IMR-90 (cell line): Measurements from ENCODE around the gene FKBP10. TPM values are rescaled to one million over a fixed set of nuclear protein-coding genes. Genes with fewer than 3 reads are reported as not detected.

ENCODE experiments used
- ATAC-seq: fragments of 200-7000 bp; cut with Tn5 transposase; 2 replicates; pipeline ENCODE4 v1.9.1; 2020; ENCODE audit warnings: low read depth, mild to moderate bottlenecking, moderate library complexity
- BruUV-seq: library from RNA; stranded (reverse); fragments of 400-500 nt; replicated peaks from 2 replicates; lab custom pipeline; 2021; lab: Mats Ljungman, UMichigan
- CTCF ChIA-PET: fragments of 300-600 bp; formaldehyde crosslinking; extraction: SDS; loops from one replicate; lab custom pipeline; 2021; ENCODE audit warnings: antibody characterized with exemption; lab: Yijun Ruan, JAX
- POLR2A ChIA-PET: fragments of 300-600 bp; sonication (Branson Sonifier 250); formaldehyde crosslinking; loops from one replicate; lab custom pipeline; 2022; ENCODE audit warnings: antibody characterized with exemption; ENCODE audit not compliant: unreplicated experiment; lab: Charles Lee
- DNase-seq: peaks from one replicate; pipeline ENCODE4 v3.0.0; 2013
- H2AFZ ChIP-seq: replicated peaks from 2 replicates; pipeline ENCODE3; 2013; ENCODE audit warnings: low read length, mild to moderate bottlenecking; ENCODE audit not compliant: poor library complexity
- H2AK5ac ChIP-seq: 2 replicates; pipeline ENCODE4 v1.6.1; 2013; ENCODE audit warnings: low read depth, low read length, inconsistent platforms
- H2AK9ac ChIP-seq: replicated peaks from 2 replicates; pipeline ENCODE3; 2013; ENCODE audit warnings: mild to moderate bottlenecking, low read depth, low read length, moderate library complexity; ENCODE audit not compliant: poor library complexity
- H2BK120ac ChIP-seq: 2 replicates; pipeline ENCODE4 v1.6.1; 2013; ENCODE audit warnings: low read depth, low read length, inconsistent platforms
- H2BK15ac ChIP-seq: 3 replicates; pipeline ENCODE4 v1.6.1; 2013; ENCODE audit warnings: low read depth, low read length, inconsistent platforms
- H2BK20ac ChIP-seq: 2 replicates; pipeline ENCODE4 v1.6.1; 2013; ENCODE audit warnings: low read depth, mild to moderate bottlenecking, inconsistent platforms, low read length, moderate library complexity
- H2BK5ac ChIP-seq: 2 replicates; pipeline ENCODE4 v1.6.1; 2013; ENCODE audit warnings: mild to moderate bottlenecking, low read depth, low read length, inconsistent platforms; ENCODE audit not compliant: poor library complexity, severe bottlenecking
- H3K14ac ChIP-seq: replicated peaks from 2 replicates; pipeline ENCODE4 v1.6.1; 2013; ENCODE audit warnings: low read depth, low read length, inconsistent platforms
- H3K18ac ChIP-seq: 2 replicates; pipeline ENCODE4 v1.6.1; 2013; ENCODE audit warnings: low read depth, low read length, control low read depth
- H3K23ac ChIP-seq: 2 replicates; pipeline ENCODE4 v1.6.1; 2013; ENCODE audit warnings: low read depth, low read length, inconsistent platforms
- H3K27ac ChIP-seq: 2 replicates; pipeline ENCODE4 v1.5.1; 2013; ENCODE audit warnings: mild to moderate bottlenecking, control low read depth, low read length; ENCODE audit not compliant: insufficient read depth
- H3K27me3 ChIP-seq: 2 replicates; pipeline ENCODE4 v1.6.1; 2013; ENCODE audit warnings: low read length; ENCODE audit not compliant: control insufficient read depth, insufficient read depth
- H3K36me3 ChIP-seq: 2 replicates; pipeline ENCODE4 v1.6.1; 2013; ENCODE audit warnings: low read length, mixed read lengths; ENCODE audit not compliant: control insufficient read depth, insufficient read depth
- H3K4ac ChIP-seq: 2 replicates; pipeline ENCODE4 v1.6.1; 2013; ENCODE audit warnings: low read depth, low read length, inconsistent platforms
- H3K4me1 ChIP-seq: 2 replicates; pipeline ENCODE4 v1.6.1; 2013; ENCODE audit warnings: low read length, mixed read lengths; ENCODE audit not compliant: control insufficient read depth, insufficient read depth
- H3K4me2 ChIP-seq: 2 replicates; pipeline ENCODE4 v1.6.1; 2013; ENCODE audit warnings: low read depth, mild to moderate bottlenecking, control low read depth, low read length, moderate library complexity
- H3K4me3 ChIP-seq: 2 replicates; pipeline ENCODE4 v1.5.1; 2013; ENCODE audit warnings: low read depth, mild to moderate bottlenecking, control low read depth, low read length, moderate library complexity; ENCODE audit not compliant: insufficient read depth
- H3K56ac ChIP-seq: 2 replicates; pipeline ENCODE4 v1.6.1; 2013; ENCODE audit warnings: low read length, inconsistent platforms; ENCODE audit not compliant: insufficient read depth; ENCODE audit errors: extremely low read depth
- H3K79me1 ChIP-seq, 2 experiments: 2 replicates each; pipeline ENCODE4 v1.6.1; 2013; ENCODE audit warnings: low read length in 2 of 2, inconsistent platforms in 1 of 2, low read depth in 1 of 2
- H3K9ac ChIP-seq: 2 replicates; pipeline ENCODE4 v1.6.1; 2013; ENCODE audit warnings: low read depth, low read length, control low read depth
- H3K9me1 ChIP-seq: 2 replicates; pipeline ENCODE4 v1.6.1; 2013; ENCODE audit warnings: low read length, inconsistent platforms; ENCODE audit not compliant: insufficient read depth
- H3K9me3 ChIP-seq: 2 replicates; pipeline ENCODE4 v1.6.1; 2013; ENCODE audit warnings: low read length; ENCODE audit not compliant: control insufficient read depth, insufficient read depth
- H4K20me1 ChIP-seq: 2 replicates; pipeline ENCODE4 v1.6.1; 2013; ENCODE audit warnings: low read length, inconsistent platforms; ENCODE audit not compliant: insufficient read depth
- H4K5ac ChIP-seq: 2 replicates; pipeline ENCODE4 v1.6.1; 2013; ENCODE audit warnings: mild to moderate bottlenecking, low read depth, low read length, control low read depth
- H4K8ac ChIP-seq, 2 experiments: 2 replicates each; pipeline ENCODE4 v1.6.1; 2013; ENCODE audit warnings: low read depth in 2 of 2, low read length in 2 of 2, control low read depth in 1 of 2, inconsistent platforms in 1 of 2
- H4K91ac ChIP-seq: 2 replicates; pipeline ENCODE4 v1.6.1; 2013; ENCODE audit warnings: low read depth, low read length, inconsistent platforms; ENCODE audit not compliant: insufficient read depth
- BHLHE40 ChIP-seq: fragments of 150-350 bp; IDR thresholded peaks from 2 replicates; pipeline ENCODE4 v1.6.1; 2016; ENCODE audit warnings: mild to moderate bottlenecking, low read depth, low read length
- CEBPB ChIP-seq: IDR thresholded peaks from 2 replicates; pipeline ENCODE4 v1.6.1; 2012; ENCODE audit warnings: low read depth, low read length, improper control_type of control experiment
- CHD1 ChIP-seq: IDR thresholded peaks from 2 replicates; pipeline ENCODE4 v1.6.1; 2012; ENCODE audit warnings: low read depth, low read length, improper control_type of control experiment
- FOS ChIP-seq: fragments of 150-350 bp; IDR thresholded peaks from 2 replicates; pipeline ENCODE4 v1.6.1; 2016; ENCODE audit warnings: low read depth, low read length
- MAFK ChIP-seq: IDR thresholded peaks from 2 replicates; pipeline ENCODE4 v1.6.1; 2012; ENCODE audit warnings: low read depth, low read length, improper control_type of control experiment
- MAZ ChIP-seq: IDR thresholded peaks from 2 replicates; pipeline ENCODE4 v1.6.1; 2012; ENCODE audit warnings: low read depth, mild to moderate bottlenecking, low read length, improper control_type of control experiment, moderate library complexity, borderline replicate concordance
- MXI1 ChIP-seq: IDR thresholded peaks from 2 replicates; pipeline ENCODE4 v1.6.1; 2012; ENCODE audit warnings: low read depth, mild to moderate bottlenecking, low read length, moderate library complexity, borderline replicate concordance
- NFE2L2 ChIP-seq: fragments of 150-350 bp; IDR thresholded peaks from 2 replicates; pipeline ENCODE4 v1.6.1; 2016; ENCODE audit warnings: low read depth, mild to moderate bottlenecking, low read length
- POLR2A ChIP-seq: IDR thresholded peaks from 2 replicates; pipeline ENCODE4 v1.6.1; 2012; ENCODE audit warnings: mild to moderate bottlenecking, low read depth, low read length
- RAD21 ChIP-seq: IDR thresholded peaks from 2 replicates; pipeline ENCODE4 v1.6.1; 2012; ENCODE audit warnings: low read length, improper control_type of control experiment
- RCOR1 ChIP-seq: IDR thresholded peaks from 2 replicates; pipeline ENCODE4 v1.6.1; 2012; ENCODE audit warnings: mild to moderate bottlenecking, low read length, improper control_type of control experiment; ENCODE audit not compliant: insufficient replicate concordance
- RFX5 ChIP-seq: IDR thresholded peaks from 2 replicates; pipeline ENCODE4 v1.8.0; 2012; ENCODE audit warnings: low read depth, mild to moderate bottlenecking, low read length, moderate library complexity
- SMC3 ChIP-seq: fragments of 150-350 bp; IDR thresholded peaks from 2 replicates; pipeline ENCODE4 v1.6.1; 2016; ENCODE audit warnings: low read depth, mild to moderate bottlenecking, antibody characterized with exemption, low read length, moderate library complexity
- WGBS, 2 experiments: methylation state at CpG; one replicate each; pipeline versions ENCODE4 v1.1.5 to v1.1.7; 2013; ENCODE audit warnings: missing lambda C conversion rate in 2 of 2; ENCODE audit not compliant: insufficient read length in 1 of 2; ENCODE audit errors: extremely low coverage in 2 of 2; 5-methylcytosine and 5-hydroxymethylcytosine counted together
- dilution Hi-C: fragments of 300-500 bp; cut with HindIII; formaldehyde crosslinking; loops from one replicate; pipeline ENCODE4 v1.14.3; 2018; ENCODE audit warnings: low sequenced_read_pairs; ENCODE audit not compliant: unreplicated experiment
- in situ Hi-C: fragments of 300-500 bp; cut with MboI; formaldehyde crosslinking; loops from 3 replicates; pipeline ENCODE4 v1.14.3; 2019; ENCODE audit warnings: low sequenced_read_pairs, inconsistent platforms, mixed read lengths
- intact Hi-C: fragments of 100-400 bp; cut with micrococcal nuclease; formaldehyde crosslinking; loops from 2 replicates; pipeline ENCODE4 v1.10.0; 2022
- polyA plus RNA-seq, 3 experiments: library from polyadenylated mRNA; depleted of rRNA; stranded (reverse); fragments of >200 nt; gene quantifications; 2 replicates each; pipeline ENCODE4 v1.2.3, GENCODE V29; 2012; ENCODE audit warnings: low replicate concordance in 1 of 3
- total RNA-seq: library from RNA; depleted of rRNA; stranded (reverse); fragments of >200 nt; gene quantifications from 2 replicates; pipeline ENCODE4 v1.2.3, GENCODE V29; 2012
- TF ChIP-seq, protein P1 (sequence below): fragments of 150-350 bp; IDR thresholded peaks from 2 replicates; pipeline ENCODE4 v1.6.1; 2016; ENCODE audit warnings: low read depth, mild to moderate bottlenecking, low read length, moderate library complexity, borderline replicate concordance
- TF ChIP-seq, protein P2 (sequence below): conservative IDR thresholded peaks from 2 replicates; pipeline ENCODE4 v1.5.1; 2012; ENCODE audit warnings: mild to moderate bottlenecking, low read depth, low read length, improper control_type of control experiment

Gene FKBP10
- total and polyA plus RNA-seq, 2 of the 4 experiments (the other 2 are of a cell fraction), result 170 to 984 TPM

GRCh38 chr17:41865596-41865893, 52.7 kb downstream of the FKBP10 start (continued):
- TF ChIP-seq POLR2A (no peak), FOS (no peak), MAFK (no peak), RCOR1 (no peak), MXI1 (no peak)

- Histone ChIP-seq H2AK5ac (no peak overlapping the region), H3K4ac (no peak overlapping the region), H3K4me2 (no peak overlapping the region), H3K18ac (no peak overlapping the region), H3K56ac (no peak overlapping the region), H4K20me1 (peaks cover 15% of the 10 kb centered on the region; the same call in 1 of the 2 replicates), H3K27me3 (no peaks in the 10 kb centered on the region), H2BK20ac (no peak overlapping the region), H2AFZ (no peak overlapping the region), H2BK15ac (no peak overlapping the region), H4K91ac (no peak overlapping the region), H3K23ac (no peak overlapping the region), H3K9ac (no peak overlapping the region), H2BK5ac (no peak overlapping the region), H3K4me3 (no peak overlapping the region), H3K4me1 (peaks cover 6% of the 10 kb centered on the region), H3K9me3 (no peaks in the 10 kb centered on the region), H4K8ac (no peak overlapping the region), H3K79me1 (peaks cover 8 to 37% of the 10 kb centered on the region in 2 experiments), H3K9me1 (peaks cover 4% of the 10 kb centered on the region; the same call in 1 of the 2 replicates), H4K5ac (no peak overlapping the region), H3K14ac (no peak overlapping the region), H2BK120ac (no peak overlapping the region), H3K27ac (no peak overlapping the region), H3K36me3 (peaks cover 48% of the 10 kb centered on the region), H2AK9ac (no peak overlapping the region)
- ChIA-PET CTCF (no interaction called here), POLR2A (no interaction called here)
- BruUV-seq, result no TSS peak
- in situ Hi-C loops, result no loop called here
- dilution Hi-C loops, result no loop called here
- intact Hi-C loops, result loop anchor here (5.0 kb wide), 1 partner anchor 131 kb away; no protein-coding TSS in a partner anchor
- no CpG with 5 or more reads among the region's 3 CpGs for WGBS, 2 experiments
- DNase-seq (no peak), ATAC-seq (no peak)
- TF ChIP-seq MAZ (no peak), POLR2A (no peak), NFE2L2 (no peak), RCOR1 (no peak), SMC3 (no peak), FOS (no peak), RAD21 (no peak), RFX5 (no peak), CHD1 (no peak), MAFK (no peak), BHLHE40 (no peak), CEBPB (no peak), MXI1 (no peak)
- TF ChIP-seq, protein P1, sequence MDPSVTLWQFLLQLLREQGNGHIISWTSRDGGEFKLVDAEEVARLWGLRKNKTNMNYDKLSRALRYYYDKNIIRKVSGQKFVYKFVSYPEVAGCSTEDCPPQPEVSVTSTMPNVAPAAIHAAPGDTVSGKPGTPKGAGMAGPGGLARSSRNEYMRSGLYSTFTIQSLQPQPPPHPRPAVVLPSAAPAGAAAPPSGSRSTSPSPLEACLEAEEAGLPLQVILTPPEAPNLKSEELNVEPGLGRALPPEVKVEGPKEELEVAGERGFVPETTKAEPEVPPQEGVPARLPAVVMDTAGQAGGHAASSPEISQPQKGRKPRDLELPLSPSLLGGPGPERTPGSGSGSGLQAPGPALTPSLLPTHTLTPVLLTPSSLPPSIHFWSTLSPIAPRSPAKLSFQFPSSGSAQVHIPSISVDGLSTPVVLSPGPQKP, result no peak
- TF ChIP-seq, protein P2, sequence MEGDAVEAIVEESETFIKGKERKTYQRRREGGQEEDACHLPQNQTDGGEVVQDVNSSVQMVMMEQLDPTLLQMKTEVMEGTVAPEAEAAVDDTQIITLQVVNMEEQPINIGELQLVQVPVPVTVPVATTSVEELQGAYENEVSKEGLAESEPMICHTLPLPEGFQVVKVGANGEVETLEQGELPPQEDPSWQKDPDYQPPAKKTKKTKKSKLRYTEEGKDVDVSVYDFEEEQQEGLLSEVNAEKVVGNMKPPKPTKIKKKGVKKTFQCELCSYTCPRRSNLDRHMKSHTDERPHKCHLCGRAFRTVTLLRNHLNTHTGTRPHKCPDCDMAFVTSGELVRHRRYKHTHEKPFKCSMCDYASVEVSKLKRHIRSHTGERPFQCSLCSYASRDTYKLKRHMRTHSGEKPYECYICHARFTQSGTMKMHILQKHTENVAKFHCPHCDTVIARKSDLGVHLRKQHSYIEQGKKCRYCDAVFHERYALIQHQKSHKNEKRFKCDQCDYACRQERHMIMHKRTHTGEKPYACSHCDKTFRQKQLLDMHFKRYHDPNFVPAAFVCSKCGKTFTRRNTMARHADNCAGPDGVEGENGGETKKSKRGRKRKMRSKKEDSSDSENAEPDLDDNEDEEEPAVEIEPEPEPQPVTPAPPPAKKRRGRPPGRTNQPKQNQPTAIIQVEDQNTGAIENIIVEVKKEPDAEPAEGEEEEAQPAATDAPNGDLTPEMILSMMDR, result no peak
Measured at GRCh38 chr17:41868568-41868967, 55.8 kb downstream of the FKBP10 start.
